Mesodermal cell (in vitro differentiated cells): Measurements from ENCODE around the gene KRT81.

Experiments used
- H3K27ac ChIP-seq: 2 replicates; pipeline ENCODE4 v1.7.0; 2013; ENCODE audit warnings: mild to moderate bottlenecking, low read depth, low read length, moderate library complexity; ENCODE audit not compliant: severe bottlenecking
- H3K36me3 ChIP-seq: 2 replicates; pipeline ENCODE4 v1.7.1; 2013; ENCODE audit warnings: mild to moderate bottlenecking, low read length, moderate library complexity; ENCODE audit not compliant: control insufficient read depth, insufficient read depth
- H3K4me1 ChIP-seq: one replicate; pipeline ENCODE4 v1.7.1; 2013; ENCODE audit warnings: mild to moderate bottlenecking, low read length; ENCODE audit not compliant: insufficient read depth, control insufficient read depth, poor library complexity, severe bottlenecking
- H3K4me3 ChIP-seq: 2 replicates; pipeline ENCODE4 v1.7.0; 2013; ENCODE audit warnings: low read length, control low read depth, mild to moderate bottlenecking; ENCODE audit not compliant: insufficient read depth, poor library complexity, severe bottlenecking; ENCODE audit errors: extremely low read depth
- H3K9me3 ChIP-seq: 2 replicates; pipeline ENCODE4 v1.7.1; 2013; ENCODE audit warnings: mild to moderate bottlenecking, low read length, moderate library complexity; ENCODE audit not compliant: control insufficient read depth
- WGBS, 2 experiments: methylation state at CpG; one replicate each; pipeline ENCODE4 v1.1.5; 2013; ENCODE audit warnings: missing lambda C conversion rate in 2 of 2; ENCODE audit not compliant: insufficient coverage in 2 of 2; 5-methylcytosine and 5-hydroxymethylcytosine counted together

KRT81 gene

GRCh38 chr12:52268212-52268611, 23.1 kb downstream of the KRT81 start:
- no peak overlapping the region for H3K27ac ChIP-seq
- no peak overlapping the region for H3K4me3 ChIP-seq
- H3K36me3 ChIP-seq, result no peaks in the 10 kb centered on the region
- no peaks in the 10 kb centered on the region for H3K4me1 ChIP-seq
- no peaks in the 10 kb centered on the region for H3K9me3 ChIP-seq
- WGBS, 2 experiments, result 75 to 80% methylated on average over 1 of the region's 2 CpGs

GRCh38 chr12:52267699-52268098, 23.6 kb downstream of the KRT81 start:
- Histone ChIP-seq H3K4me1 (no peaks in the 10 kb centered on the region), H3K4me3 (no peak overlapping the region), H3K27ac (no peak overlapping the region), H3K36me3 (no peaks in the 10 kb centered on the region), H3K9me3 (no peaks in the 10 kb centered on the region)
- WGBS, 2 experiments, result 70 to 71% methylated on average over 1 to 2 of the region's 3 CpGs

DNA sequence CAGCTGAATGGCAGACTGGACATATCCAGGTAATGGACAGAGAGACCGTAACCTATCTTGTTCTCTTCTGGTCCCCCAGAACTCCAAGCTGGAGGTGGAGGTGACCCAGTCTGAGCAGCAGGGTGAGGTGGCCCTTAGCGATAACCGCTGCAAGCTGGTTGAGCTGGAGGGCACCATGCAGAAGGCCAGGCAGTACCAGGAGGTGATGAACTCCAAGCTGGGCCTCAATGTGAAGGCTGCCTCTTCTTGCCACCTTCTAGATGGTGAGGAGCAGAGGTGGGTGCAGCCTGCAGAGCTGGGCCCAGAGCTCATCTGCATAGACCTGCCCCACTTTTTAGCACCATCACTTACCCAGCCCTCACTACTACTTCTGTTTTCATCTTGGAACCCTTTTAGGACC, 24.1 kb downstream of the KRT81 start:
- H3K36me3 ChIP-seq, result no peaks in the 10 kb centered on the region
- no peak overlapping the region for H3K27ac ChIP-seq
- no peaks in the 10 kb centered on the region for H3K9me3 ChIP-seq
- WGBS, 2 experiments, result 56 to 61% methylated on average over 3 of the region's 3 CpGs
- no peaks in the 10 kb centered on the region for H3K4me1 ChIP-seq
- no peak overlapping the region for H3K4me3 ChIP-seq

GRCh38 chr12:52266514-52266913, 24.8 kb downstream of the KRT81 start:
- H3K4me1 ChIP-seq, result no peaks in the 10 kb centered on the region
- no peaks in the 10 kb centered on the region for H3K9me3 ChIP-seq
- no peak overlapping the region for H3K27ac ChIP-seq
- H3K36me3 ChIP-seq, result no peaks in the 10 kb centered on the region
- WGBS, 2 experiments, result 100% methylated on average over 2 of the region's 2 CpGs
- H3K4me3 ChIP-seq, result no peak overlapping the region

DNA sequence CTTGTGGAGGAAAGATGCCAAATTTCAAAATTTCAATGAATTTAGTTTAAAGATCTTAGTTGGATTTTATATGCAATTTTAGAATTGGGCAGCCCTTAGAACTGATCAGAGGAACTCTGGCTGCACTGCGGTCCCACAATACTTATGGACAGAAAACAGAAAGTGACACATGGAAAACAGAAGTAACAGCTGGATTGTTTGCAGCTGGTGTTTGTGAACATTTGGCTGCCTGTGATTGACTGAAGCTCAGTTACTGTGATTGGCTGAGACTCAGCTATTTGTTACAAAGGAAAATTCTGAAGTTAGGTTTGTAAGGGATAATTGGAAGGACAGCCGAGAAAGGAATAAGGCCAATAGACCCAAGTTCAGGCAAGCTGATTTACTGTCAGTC, 26.9 kb downstream of the KRT81 start:
- Histone ChIP-seq H3K36me3 (no peaks in the 10 kb centered on the region), H3K27ac (no peak overlapping the region), H3K9me3 (no peaks in the 10 kb centered on the region), H3K4me3 (no peak overlapping the region), H3K4me1 (no peaks in the 10 kb centered on the region)
- WGBS, 2 experiments, result 96 to 100% methylated on average over 1 to 2 of the region's 2 CpGs

DNA sequence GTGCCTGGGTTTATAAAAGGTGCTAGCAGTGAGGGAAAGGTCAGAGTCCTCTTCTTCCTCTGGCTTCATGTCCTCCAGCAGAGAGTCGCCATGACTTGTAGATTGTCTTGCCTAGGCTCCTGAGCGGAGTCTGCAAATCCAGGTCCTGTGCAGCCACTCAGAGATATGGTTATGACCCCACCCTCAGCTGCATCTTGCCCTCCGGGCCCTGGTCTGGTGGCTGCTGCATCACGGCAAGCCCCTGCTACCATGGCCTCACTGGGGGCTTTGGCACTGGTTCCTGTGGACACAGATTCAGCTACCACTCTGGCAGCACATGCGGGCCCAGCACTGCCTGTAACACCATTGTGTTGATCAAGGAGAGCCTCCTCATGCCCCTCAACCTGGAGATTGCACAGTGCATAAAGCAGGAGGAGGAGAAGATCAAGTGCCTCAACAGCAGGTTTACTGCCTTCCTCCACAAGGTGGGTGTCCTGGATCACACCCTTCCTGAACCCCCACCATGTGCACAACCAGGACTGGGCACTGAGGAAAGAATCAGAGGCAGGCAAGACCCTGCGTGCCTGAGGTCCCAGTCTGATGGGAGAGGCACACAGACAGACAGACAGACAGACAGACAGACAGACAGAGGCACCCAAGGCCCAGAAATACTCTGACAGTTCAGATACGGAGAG, 27.4 kb downstream of the KRT81 start:
- no peaks in the 10 kb centered on the region for H3K9me3 ChIP-seq
- WGBS, 2 experiments, result 90 to 93% methylated on average over 6 to 7 of the region's 7 CpGs
- H3K36me3 ChIP-seq, result no peaks in the 10 kb centered on the region
- H3K27ac ChIP-seq, result no peak overlapping the region
- H3K4me3 ChIP-seq, result no peak overlapping the region
- H3K4me1 ChIP-seq, result no peaks in the 10 kb centered on the region

DNA sequence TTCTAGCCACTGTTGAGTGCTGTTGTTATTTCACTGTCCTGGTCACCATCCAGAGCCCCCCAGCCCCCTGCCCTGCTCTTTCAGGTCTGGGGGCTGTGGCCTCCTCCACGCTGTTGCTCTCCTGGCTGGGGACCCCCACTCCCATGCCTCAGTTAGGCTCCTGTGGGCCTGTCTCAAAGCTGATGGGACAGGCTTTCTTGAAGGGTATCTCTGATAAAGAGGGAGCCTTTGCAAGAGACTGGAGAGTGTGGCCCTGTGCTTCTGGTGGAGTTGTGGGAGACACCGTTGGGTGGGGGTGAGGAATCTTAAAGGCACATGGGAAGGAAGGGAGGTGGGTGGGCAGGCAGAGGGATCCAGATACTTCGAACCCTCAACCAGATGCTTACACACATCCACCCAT, 29.0 kb downstream of the KRT81 start:
- Histone ChIP-seq H3K36me3 (no peaks in the 10 kb centered on the region), H3K27ac (no peak overlapping the region), H3K4me1 (no peaks in the 10 kb centered on the region), H3K4me3 (no peak overlapping the region), H3K9me3 (no peaks in the 10 kb centered on the region)
- WGBS, 2 experiments, result 85 to 100% methylated on average over 1 to 2 of the region's 3 CpGs

- H3K9me3 ChIP-seq, result no peaks in the 10 kb centered on the region
- WGBS, 2 experiments, result 60% methylated on average over 1 of the region's 1 CpG; no CpG with 5 or more reads in 1 of the 2 experiments
- H3K27ac ChIP-seq, result no peak overlapping the region
- H3K36me3 ChIP-seq, result no peaks in the 10 kb centered on the region
- no peak overlapping the region for H3K4me3 ChIP-seq
- H3K4me1 ChIP-seq, result no peaks in the 10 kb centered on the region
Observed at GRCh38 chr12:52261208-52261484, 30.2 kb downstream of the KRT81 start.

DNA sequence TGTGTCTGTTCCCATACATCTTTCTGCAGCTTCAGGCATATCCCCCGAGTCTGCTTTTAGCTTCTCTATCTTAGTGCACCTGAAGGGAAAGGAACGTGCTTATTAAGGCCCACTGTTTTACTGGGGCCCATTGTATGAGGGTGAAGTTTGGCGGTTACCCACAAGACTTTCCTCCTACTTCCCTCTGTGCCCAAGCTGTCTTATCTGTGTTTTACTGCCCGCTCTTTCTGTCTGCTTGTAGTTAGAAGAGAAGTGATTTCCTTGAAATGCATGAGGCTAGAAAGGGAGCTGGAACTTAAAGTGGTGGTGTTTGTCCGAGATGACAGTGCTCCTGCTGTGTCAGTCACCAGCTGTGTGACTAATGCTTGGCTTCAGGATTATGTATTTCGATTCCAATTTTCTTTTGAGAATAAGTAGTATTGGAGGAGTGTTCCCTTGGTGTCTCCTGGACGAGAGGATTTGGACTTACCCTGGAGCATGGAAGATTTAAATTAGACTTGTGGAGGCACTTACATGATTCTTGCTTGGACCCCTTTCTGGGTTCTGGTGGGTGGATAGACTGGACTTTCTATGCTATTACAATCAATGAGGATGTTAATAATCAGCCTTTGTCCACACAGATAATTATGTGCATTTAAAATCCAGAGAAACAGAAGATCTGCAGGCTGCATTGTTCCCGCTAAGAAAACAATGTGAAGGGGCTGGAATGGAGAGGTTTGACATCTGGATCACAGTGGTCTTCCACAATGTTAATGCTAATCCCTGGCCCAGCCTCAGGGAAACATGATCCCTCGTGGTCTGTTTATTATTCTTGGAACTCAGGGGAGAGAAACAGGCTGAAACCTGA, 30.8 kb downstream of the KRT81 start:
- Histone ChIP-seq H3K4me1 (no peaks in the 10 kb centered on the region), H3K27ac (no peak overlapping the region), H3K4me3 (no peak overlapping the region), H3K36me3 (no peaks in the 10 kb centered on the region), H3K9me3 (no peaks in the 10 kb centered on the region)
- 78 to 81% methylated on average over 3 to 4 of the region's 9 CpGs for WGBS, 2 experiments

DNA sequence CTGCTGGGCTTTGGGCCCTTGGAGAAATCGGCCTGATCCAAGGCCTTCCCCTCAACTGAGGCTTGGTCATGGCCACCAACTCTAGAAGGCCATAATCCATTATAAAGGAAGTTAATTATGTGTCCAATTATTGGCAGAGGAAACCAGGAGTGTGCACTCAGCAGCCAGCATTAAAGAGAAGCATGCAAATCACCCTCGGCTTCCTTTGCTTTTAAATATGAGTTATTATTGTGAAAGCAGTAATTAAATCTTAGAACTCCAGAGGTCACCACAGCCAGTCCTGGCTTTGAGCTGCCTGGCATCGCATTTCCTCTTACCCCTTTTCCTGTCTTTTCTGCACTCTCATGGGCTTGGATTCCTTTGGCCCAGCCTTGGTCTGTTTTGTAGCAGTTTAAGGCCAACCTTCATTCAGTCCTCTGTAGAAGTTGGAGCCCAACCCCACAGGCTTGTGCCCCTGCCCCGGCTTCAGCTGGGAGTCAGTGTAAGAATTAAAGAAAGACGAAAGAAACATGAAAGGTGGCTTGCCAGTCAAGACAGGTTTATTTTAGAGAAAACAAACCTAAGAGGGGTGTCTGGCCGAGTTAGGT, 31.6 kb downstream of the KRT81 start:
- Histone ChIP-seq H3K4me1 (no peaks in the 10 kb centered on the region), H3K27ac (no peak overlapping the region), H3K4me3 (no peak overlapping the region), H3K36me3 (no peaks in the 10 kb centered on the region), H3K9me3 (no peaks in the 10 kb centered on the region)
- WGBS, 2 experiments, result 81 to 94% methylated on average over 5 to 6 of the region's 6 CpGs
